Esophagus muscularis mucosa (tissue), 4 donors: Measurements from ENCODE around the gene ECPAS. TPM values are rescaled to one million over a fixed set of nuclear protein-coding genes. Genes with fewer than 3 reads are reported as not detected.
A peak's percentile ranks its signal among the peaks of the same experiment; 100 is the strongest.

Source experiments
- DNase-seq: peaks from one replicate; pipeline ENCODE4 v3.0.0-alpha.2; 2017; ENCODE audit errors: extremely low spot score
- H3K27ac ChIP-seq, 4 donors: fragments of 200-600 bp; sonication (generic); replicated peaks in 1 of 4; 1 replicate in 3 of 4; 2 replicates in 1 of 4; pipeline ENCODE4 v1.5.1; 2016 to 2019; ENCODE audit warnings: mild to moderate bottlenecking in 1 of 4
- H3K27me3 ChIP-seq, 4 donors: fragments of 200-600 bp; sonication (generic); one replicate each; pipeline versions ENCODE4 v1.5.1 to v1.6.0; 2016 to 2019
- H3K36me3 ChIP-seq, 4 donors: fragments of 200-600 bp; sonication (generic); one replicate each; pipeline ENCODE4 v1.5.1; 2016 to 2019
- H3K4me1 ChIP-seq, 4 donors: fragments of 200-600 bp; sonication (generic); one replicate each; pipeline ENCODE4 v1.5.1; 2016 to 2019
- H3K4me3 ChIP-seq, 4 donors: fragments of 200-600 bp; sonication (generic); 1 replicate in 2 of 4; 2 replicates in 2 of 4; pipeline ENCODE4 v1.5.1; 2016 to 2019; ENCODE audit warnings: mild to moderate bottlenecking in 4 of 4, moderate library complexity in 1 of 4
- H3K9me3 ChIP-seq, 4 donors: fragments of 200-600 bp; sonication (generic); 1 replicate in 3 of 4; 2 replicates in 1 of 4; pipeline ENCODE4 v1.5.1; 2016 to 2019
- CTCF ChIP-seq, 3 experiments: fragments of 200-600 bp in 2 of 3; fragments of 450-650 bp in 1 of 3; sonication (generic) in 2 of 3; IDR thresholded peaks; one replicate each; pipeline ENCODE4 v1.5.1; 2017 to 2019; ENCODE audit warnings: antibody characterized with exemption in 3 of 3, mild to moderate bottlenecking in 2 of 3, moderate library complexity in 1 of 3
- EP300 ChIP-seq: sonication (generic); formaldehyde crosslinking; IDR thresholded peaks from one replicate; pipeline ENCODE4 v1.6.1; 2017; ENCODE audit warnings: antibody characterized with exemption
- POLR2A ChIP-seq: fragments of 450-650 bp; IDR thresholded peaks from one replicate; pipeline ENCODE4 v1.6.1; 2017; ENCODE audit warnings: antibody characterized with exemption, moderate library complexity, mild to moderate bottlenecking, low read depth
- POLR2AphosphoS5 ChIP-seq, 2 donors: sonication (generic); formaldehyde crosslinking; IDR thresholded peaks; one replicate each; pipeline ENCODE4 v1.6.1; 2017; ENCODE audit warnings: antibody characterized with exemption in 2 of 2
- WGBS: methylation state at CpG from one replicate; pipeline ENCODE4 v1.1.5; 2018; 5-methylcytosine and 5-hydroxymethylcytosine counted together
- intact Hi-C: fragments of 100-400 bp; cut with DNase I; formaldehyde crosslinking; loops from one replicate; pipeline ENCODE4 v1.15.1; 2023
- total RNA-seq, 4 donors: library from RNA; depleted of rRNA; stranded (reverse); fragments of >200 nt; gene quantifications; one replicate each; pipeline versions ENCODE4 v1.1.0 to v1.2.1, GENCODE V29; 2016

ECPAS gene
- total RNA-seq, 4 donors from 2014 or later = 72.9 to 89.3 (median 80.6) TPM

GRCh38 chr9:111484572-111484894 lies 350 bp upstream of the ECPAS start:
- H3K36me3 ChIP-seq = no peaks in the 10 kb centered on the region
- no peak for TF ChIP-seq POLR2A
- no peak for TF ChIP-seq CTCF (IDR thresholded peaks at IDR 0.05)
- no peak for TF ChIP-seq EP300
- TF ChIP-seq POLR2AphosphoS5 (IDR thresholded peaks at IDR 0.05) = no peak
- no peaks in the 10 kb centered on the region for H3K27me3 ChIP-seq
- H3K4me3 ChIP-seq = peak overlapping the region; percentile 86 to 99 (median 93)
- intact Hi-C loops = loop anchor here (5.0 kb wide), 1 partner anchor 43 kb away; the partner anchor contains the start of gene ZNF483
- H3K4me1 ChIP-seq = peaks cover 9 to 36% (median 32%) of the 10 kb centered on the region in 4 donors
- no peaks in the 10 kb centered on the region for H3K9me3 ChIP-seq
- H3K27ac ChIP-seq = peak overlapping the region; percentile 97 to 99 (median 99)
- DNase-seq = no peak
- WGBS = 4% methylated on average over 4 of the region's 4 CpGs

GRCh38 chr9:111483439-111483857 lies 735 bp downstream of the ECPAS start:
- Histone ChIP-seq H3K9me3 (no peaks in the 10 kb centered on the region), H3K4me3 (peak overlapping the region; percentile 86 to 99 (median 93)), H3K27ac (peak overlapping the region; percentile 97 to 99 (median 99)), H3K36me3 (no peaks in the 10 kb centered on the region), H3K27me3 (no peaks in the 10 kb centered on the region), H3K4me1 (peaks cover 9 to 47% (median 43%) of the 10 kb centered on the region in 4 donors)
- no peak for DNase-seq
- no CpG with 5 or more reads among the region's 78 CpGs for WGBS
- TF ChIP-seq POLR2A = no peak
- no peak for TF ChIP-seq CTCF (IDR thresholded peaks at IDR 0.05)
- no peak for TF ChIP-seq EP300
- TF ChIP-seq POLR2AphosphoS5 (IDR thresholded peaks at IDR 0.05) = no peak
- intact Hi-C loops = loop anchor here (5.0 kb wide), 1 partner anchor 44 kb away; the partner anchor contains the start of gene ZNF483

- Histone ChIP-seq H3K27ac (peak overlapping the region; percentile 97 to 99 (median 99)), H3K27me3 (no peaks in the 10 kb centered on the region), H3K4me1 (peaks cover 9 to 51% (median 48%) of the 10 kb centered on the region in 4 donors), H3K9me3 (no peaks in the 10 kb centered on the region), H3K36me3 (no peaks in the 10 kb centered on the region), H3K4me3 (peak overlapping the region; percentile 86 to 99 (median 93))
- intact Hi-C loops = loop anchor here (5.0 kb wide), 1 partner anchor 44 kb away; the partner anchor contains the start of gene ZNF483
- TF ChIP-seq POLR2A (peak; percentile 82), POLR2AphosphoS5 (IDR thresholded peaks at IDR 0.05) (peak; percentile 68 to 88), CTCF (IDR thresholded peaks at IDR 0.05) (no peak), EP300 (no peak)
- peak; percentile 94 for DNase-seq
- WGBS = under 1% methylated on average over 29 of the region's 76 CpGs
Observed at GRCh38 chr9:111482694-111483438, 1.3 kb downstream of the ECPAS start.

- Histone ChIP-seq H3K9me3 (no peaks in the 10 kb centered on the region), H3K4me3 (peak overlapping the region; percentile 86 to 99 (median 93)), H3K27me3 (no peaks in the 10 kb centered on the region), H3K4me1 (peaks cover 9 to 55% (median 54%) of the 10 kb centered on the region in 4 donors), H3K27ac (peak overlapping the region; percentile 97 to 99 (median 99)), H3K36me3 (no peaks in the 10 kb centered on the region)
- WGBS = 42% methylated on average over 13 of the region's 13 CpGs
- no peak for DNase-seq
- TF ChIP-seq POLR2AphosphoS5 (IDR thresholded peaks at IDR 0.05) = no peak
- TF ChIP-seq CTCF (IDR thresholded peaks at IDR 0.05) = no peak
- no peak for TF ChIP-seq POLR2A
- TF ChIP-seq EP300 = no peak
- intact Hi-C loops = loop anchor here (5.0 kb wide), 1 partner anchor 45 kb away; the partner anchor contains the start of gene ZNF483
Observed at GRCh38 chr9:111481885-111482636, 2.1 kb downstream of the ECPAS start.
